Stimulated activated CD8-positive, alpha-beta memory T cell treated with anti-CD3 and anti-CD28 coated beads, Interleukin-12 subunit alpha, Interleukin-12 subunit beta, amount 100 ng/mL, for 4 hours (primary cell): ENCODE measurements around the gene ETNK2.

Source experiments
- DNase-seq: peaks from one replicate; pipeline ENCODE4 v3.0.0-alpha.2; 2020; ENCODE audit warnings: low read depth

ETNK2 gene, protein sequence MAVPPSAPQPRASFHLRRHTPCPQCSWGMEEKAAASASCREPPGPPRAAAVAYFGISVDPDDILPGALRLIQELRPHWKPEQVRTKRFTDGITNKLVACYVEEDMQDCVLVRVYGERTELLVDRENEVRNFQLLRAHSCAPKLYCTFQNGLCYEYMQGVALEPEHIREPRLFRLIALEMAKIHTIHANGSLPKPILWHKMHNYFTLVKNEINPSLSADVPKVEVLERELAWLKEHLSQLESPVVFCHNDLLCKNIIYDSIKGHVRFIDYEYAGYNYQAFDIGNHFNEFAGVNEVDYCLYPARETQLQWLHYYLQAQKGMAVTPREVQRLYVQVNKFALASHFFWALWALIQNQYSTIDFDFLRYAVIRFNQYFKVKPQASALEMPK

DNA sequence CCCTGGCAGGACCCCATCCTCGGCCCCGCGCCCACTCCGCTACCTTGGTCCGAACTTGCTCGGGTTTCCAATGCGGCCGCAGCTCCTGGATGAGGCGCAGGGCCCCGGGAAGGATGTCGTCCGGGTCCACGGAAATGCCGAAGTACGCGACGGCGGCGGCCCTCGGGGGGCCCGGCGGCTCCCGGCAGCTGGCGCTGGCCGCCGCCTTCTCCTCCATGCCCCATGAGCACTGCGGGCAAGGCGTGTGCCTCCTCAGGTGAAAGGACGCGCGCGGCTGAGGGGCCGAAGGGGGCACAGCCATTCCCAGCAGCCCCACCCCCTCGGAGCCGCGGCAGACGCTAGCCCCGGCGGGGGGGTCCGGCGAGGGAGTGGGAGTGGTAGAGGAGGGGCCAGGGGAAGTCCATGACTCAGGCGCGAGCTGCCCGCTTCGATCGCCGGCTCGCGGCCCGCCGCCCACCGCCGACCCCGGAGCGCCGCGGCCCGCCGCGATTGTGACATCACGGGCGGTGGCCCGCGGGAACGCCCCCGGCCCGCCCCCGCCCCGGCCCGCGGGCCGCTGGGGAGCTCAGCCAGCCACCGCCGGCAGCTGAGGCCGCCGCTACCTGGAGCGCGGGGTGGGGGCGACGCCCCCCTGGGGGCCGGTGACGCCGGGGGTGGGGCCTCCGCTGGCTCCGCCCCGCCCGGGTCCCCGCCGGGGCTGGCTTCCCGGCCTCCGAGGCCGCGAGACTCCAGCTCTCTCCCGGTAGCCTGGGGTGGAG is at the start of gene ETNK2:
TSS of gene ETNK2 (minus strand) at position 493 of the 758 bp plus-strand sequence. CDS start at position 301, 192 bp downstream.
- peak; percentile 55 for DNase-seq

DNA sequence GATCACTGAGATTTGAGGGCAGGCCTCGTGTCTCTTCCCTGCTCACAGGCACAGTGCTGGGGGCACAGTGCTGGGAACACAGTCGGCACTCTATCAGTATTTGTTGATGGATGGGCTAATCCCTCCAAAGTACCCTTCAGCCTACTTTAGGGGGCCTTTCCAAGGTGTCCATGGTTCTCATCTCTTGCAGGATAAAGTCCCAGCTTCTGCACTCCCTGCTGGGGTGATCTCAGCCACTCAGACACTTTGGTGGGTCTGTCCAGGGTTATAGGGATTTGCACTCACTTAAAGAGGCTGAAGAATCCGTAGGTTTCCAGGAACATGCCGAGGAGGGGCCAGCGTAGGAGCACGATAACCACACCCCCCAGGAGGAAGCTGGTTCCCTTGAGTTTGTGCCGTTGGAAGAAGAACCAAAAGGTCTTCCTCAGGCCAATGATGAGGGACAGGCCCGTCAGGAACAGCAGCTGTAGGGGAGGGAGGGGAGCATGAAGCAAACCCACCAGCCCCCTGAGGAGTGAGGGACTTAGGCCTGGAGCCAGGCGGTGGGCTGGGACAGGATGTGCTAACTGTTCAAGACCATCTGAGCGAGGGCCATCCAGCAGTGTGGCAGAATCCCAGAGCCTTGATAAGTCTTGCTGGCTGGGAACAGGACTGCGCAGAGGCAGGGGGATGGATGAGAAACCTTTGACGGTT is 49.6 kb upstream of the ETNK2 start:
- no peak for DNase-seq

DNA sequence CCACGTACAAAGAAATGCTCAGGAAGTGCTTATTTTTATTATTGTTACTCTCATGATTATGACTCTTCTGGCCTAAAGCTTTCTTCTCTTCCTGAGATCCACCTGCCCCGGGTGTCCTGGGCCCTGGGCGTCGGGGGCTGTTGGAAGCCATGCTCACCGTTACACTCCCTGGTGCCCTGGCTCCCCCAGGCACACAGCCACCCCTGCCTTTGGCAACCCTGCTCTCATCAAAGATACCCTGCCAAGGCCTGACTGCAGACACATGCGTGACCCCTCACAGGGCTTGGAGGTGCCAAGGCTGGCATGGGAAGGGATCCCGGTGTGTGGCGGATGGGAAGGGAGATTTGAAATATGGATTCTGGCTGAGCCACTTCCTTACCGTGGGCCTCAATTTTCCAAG is 47.7 kb upstream of the ETNK2 start:
- DNase-seq = no peak

DNA sequence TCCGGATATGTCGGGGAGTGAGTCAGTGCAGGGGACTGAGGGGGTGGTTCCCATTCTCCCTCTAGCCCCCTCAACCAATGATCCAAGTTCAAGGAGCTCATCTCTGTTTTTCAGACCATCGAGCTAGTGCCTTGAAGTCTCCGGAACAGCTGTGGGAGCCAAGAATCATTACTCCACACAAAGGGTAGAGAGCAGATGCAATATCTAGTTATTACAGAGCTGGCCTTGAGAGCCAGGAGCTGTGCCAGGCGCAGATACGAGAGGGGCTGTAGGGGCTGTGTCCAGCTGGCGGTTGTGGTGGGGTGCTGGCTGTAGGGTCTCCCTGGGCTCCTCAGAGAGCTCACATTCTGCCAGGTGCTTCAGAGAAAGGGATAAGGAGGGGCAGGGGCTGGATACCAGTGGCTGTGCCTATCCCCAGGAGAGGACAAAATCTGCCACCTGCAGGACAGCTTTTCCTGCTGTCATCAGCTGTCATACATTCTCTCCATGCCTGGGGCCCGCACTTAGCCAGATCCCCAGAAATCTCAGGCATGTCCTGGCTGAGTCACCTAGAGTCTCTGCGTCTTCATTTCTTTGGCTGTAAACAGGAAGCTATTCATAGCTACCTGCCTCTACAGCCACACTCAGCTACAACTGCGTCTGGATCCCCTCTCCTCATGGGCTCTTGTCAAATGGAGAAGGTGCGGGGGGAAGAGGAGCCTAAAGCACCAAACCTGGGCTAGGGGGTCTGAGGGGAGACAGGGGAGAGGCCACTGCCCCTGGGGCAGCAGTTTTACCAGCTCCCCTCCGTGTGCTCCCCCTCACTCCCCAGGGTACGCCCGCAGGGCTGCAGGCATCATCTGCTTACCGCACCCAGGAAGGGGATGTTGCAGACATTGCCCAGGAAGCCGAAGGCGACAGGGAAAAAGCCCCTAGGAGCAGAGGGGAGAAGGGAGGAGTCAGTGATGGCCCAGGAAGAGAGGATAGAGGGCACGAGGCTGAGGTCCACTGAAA is 46.8 kb upstream of the ETNK2 start:
- DNase-seq = no peak

DNA sequence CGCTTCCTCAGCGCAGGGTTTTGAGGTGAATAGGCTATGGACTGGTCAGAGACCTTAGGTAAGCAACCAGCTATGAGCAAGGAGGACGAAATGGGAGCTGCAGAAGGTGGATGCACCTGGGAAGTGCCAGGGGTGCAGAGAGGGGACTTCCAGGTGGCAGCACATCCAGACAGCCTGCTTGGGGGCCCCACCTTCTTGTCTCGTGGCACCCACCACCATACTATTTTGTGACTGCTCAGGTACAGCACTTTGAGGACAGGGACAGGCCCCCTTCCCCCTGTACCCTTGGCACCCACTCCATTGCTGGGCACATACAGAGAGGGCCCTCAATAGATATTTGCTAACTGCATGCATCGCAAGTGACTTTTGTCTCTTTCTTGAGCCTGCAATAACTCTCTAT is 45.2 kb upstream of the ETNK2 start:
- no peak for DNase-seq

DNA sequence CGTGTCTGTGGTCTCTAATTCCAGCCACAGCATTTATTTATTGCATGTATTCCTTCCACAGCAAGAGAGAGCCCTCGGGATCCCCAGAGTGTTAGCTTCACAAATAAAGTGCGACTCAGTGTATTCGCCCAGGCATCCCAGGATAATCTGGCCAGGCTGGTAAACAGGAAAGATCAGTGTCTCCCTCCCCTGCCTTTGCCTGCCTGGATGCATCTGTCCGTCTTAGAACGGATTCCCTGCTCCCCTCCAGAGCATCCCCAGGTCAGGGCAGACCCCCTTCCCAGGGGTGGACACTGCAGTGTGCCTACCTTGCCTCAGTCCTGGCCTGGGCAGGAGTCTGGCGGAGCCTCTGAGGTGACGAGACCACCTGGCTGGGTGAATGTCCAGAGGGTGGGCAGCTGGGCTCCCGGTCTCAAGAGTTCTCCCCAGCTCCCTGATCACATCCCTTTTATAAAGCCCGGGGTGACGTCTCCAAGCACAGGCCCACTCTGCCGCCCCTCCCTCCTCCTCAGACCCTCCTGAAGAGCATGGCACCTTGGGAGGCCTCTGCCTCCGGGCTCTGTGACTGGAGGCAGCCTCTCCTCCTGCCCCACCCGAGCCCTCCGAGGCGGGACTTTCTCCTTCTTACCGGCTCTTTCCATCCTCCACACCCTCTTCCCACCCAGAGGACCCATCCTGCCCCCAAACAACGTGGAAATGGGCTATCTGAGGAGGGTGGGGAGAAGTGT is 44.4 kb upstream of the ETNK2 start, which contains the start of gene KISS1:
TSS of gene KISS1 (minus strand) at position 424 of the 728 bp plus-strand sequence. CDS start 3,615 bp downstream, outside the sequence.
- no peak for DNase-seq

DNA sequence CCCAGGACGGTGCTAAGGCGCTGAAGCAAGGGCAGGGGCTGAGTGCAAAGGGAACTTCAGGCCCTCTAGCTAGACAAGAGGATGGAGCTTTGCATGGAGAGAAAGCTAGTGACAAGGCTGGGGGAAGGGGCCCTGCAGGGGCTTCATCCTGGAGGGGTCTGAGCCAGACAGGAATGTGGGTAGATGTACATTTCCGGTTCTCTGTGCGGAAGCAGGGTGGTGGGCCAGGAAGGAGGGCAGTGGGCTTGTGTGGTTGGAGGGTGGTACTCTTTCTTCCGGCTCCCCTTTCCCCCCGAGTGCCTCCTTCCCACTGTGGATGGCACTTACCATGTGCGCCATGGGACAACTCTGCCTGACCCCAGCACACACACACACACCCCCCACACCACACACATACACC is 42.9 kb upstream of the ETNK2 start:
- DNase-seq = no peak

DNA sequence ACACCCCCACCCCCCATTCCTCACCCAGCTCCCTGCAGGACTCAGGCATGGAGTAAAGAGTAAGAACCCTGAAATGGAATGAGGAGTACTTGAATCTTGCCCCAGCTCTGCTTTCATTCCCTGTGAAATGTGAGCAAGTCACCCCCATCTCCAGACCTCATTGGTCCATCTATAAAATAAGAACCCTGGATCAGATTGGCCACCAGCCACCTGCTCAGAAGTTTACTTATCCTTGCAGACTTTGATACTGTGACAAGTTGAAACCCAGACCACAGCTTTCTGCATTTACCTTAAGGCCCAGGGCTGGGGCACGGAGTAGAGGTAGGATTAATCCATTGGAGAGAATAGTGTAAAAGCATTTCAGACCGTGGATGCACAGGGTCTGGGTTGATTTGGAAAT is 42.2 kb upstream of the ETNK2 start:
- DNase-seq = no peak

DNA sequence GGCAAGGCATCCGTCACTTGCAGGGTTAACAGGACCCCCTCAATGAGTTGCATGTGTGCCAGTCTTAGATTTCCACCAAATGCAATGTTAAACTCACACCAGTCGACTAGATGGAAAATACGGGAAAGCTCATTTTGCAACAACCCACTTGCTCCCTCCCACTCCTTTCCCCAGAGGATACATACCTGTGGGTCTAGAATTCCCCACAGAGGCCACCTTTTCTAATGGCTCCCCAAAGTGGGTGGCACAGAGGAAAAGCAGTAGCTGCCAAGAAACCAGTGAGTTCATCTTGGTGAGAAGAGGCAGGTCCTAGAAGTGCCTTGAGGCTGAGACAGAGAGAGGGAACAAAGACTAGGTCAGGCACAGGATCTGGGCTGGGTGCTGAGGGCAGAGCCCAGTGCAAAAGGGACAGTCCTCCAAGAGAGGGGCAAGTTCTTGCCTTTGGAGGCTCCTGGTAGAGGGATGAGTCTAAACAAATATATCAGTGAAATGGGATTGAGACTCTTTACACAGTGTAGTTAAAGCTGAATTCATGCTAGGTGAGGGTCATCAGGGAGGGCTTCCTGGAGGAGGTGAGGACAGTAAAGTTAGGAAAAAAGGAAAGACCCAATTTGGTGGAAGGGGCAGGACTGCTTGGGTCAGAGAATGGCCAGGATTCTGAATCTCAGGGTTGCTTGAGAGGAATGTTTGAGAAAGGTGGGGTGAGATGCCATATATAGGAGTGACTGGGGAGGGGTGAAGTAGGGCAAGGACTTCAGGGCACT is 40.9 kb upstream of the ETNK2 start:
- no peak for DNase-seq

DNA sequence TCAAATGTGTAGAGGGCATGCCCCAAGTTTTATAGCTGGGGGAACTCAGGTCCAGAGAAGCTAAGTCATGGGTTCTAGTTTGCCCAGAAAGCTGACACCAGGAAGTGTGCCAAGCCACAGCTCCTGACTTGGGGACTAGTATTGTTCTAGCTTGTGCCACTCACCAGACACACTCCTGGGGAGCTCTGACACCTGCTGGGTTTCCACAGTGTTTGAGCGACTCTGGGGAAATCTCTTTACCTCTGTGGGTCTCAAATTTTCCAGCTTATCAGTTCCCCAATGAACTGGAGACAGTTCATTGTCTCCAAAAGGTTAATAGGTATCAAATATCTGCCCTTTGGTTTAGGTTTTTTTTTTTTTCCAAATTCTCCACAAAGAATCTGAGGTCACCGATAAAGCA is 40.2 kb upstream of the ETNK2 start:
- DNase-seq = no peak

DNA sequence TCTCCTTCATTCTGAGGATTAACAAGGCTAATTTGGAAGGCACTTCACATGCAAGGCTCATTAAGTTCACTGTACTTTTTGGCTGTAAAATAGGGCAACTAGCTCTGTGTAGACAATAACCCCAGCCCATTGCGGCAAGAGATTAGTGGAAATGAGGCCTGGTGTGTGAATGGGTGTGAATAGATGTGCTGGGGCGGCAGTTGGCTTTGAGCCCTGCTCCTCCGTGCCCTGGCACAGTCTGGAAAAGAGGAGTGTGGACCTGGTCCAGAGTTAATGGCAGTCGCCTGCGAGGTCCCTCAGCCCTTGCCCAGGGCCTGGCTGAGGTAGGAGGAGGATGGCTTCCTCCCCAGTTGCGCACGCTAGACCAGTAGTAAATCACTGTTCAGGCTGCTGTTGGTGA is 39.6 kb upstream of the ETNK2 start:
- no peak for DNase-seq

DNA sequence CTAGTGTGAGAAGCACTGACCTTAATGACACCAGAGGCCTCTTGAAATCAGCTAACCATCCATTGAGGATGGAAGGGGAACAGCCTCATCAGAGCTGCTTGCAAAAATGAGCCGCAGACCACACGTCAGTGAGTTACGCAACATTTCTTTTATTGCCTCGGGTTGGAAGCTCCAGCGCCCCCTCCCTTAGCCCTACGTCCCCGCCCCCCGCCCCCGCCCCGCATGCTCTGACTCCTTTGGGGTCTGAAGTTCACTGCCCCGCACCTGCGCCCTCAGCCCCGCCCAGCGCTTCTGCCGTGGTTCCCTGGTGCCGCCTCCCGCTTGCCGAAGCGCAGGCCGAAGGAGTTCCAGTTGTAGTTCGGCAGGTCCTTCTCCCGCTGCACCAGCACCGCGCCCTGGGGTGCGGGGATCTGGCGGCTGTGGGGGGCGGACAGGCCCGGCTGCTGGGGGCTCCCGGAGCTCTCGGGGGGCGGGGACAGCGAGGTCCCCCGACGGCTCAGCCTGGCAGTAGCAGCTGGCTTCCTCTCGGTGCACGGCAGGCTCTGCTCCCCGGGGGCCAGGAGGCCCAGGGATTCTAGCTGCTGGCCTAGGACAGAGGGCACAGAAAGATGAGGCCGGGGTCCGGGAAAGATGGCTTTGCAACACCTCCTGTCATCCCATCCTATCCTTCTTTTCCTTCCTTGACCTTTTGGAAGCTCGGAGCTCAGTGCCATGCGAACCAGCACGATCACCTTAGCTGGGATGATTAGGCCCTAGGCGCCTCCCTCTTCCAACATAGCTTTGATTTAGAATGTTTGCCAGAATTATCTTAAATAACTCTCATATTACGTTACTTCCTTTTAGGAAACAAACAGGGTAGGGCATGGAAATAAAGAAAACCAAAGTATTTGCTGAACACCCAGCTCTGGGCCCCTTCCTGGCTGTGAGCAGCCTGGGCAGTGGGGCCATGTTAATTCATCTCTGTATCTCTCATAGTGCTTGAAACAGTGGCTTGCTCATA is 38.7 kb upstream of the ETNK2 start:
- DNase-seq = peak; percentile 15

DNA sequence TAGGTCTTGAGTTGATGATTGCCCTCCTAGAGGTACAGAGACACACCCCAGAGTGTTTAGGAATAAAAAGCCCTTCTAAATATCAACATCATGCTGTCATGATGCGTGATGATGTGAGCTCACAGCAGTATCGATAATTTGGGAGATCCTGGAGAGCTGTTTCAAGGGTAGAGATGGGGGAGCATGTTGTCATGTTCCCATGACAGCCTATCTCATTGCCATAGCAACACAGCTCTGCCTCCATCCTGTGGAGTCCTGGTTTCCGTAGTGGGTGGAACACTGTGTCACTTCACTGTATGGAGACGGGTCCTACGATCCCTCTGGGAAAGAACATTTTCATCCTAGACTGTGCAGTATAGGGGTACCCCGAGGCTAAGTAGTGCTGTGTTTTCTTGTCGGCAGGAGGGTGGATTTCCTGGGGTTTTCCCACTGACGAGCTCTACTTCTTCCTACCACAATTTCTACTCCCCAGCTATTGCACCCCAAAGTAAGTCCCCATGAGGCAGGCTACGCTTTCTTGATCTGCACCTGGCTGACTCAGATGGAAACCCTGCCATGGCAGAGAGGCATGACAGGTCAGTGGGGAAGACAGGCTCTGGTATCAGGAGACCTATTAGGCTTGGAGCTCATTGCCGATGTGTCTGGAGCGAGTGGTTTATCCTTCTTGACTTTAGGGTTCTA is 37.3 kb upstream of the ETNK2 start:
- DNase-seq = no peak

DNA sequence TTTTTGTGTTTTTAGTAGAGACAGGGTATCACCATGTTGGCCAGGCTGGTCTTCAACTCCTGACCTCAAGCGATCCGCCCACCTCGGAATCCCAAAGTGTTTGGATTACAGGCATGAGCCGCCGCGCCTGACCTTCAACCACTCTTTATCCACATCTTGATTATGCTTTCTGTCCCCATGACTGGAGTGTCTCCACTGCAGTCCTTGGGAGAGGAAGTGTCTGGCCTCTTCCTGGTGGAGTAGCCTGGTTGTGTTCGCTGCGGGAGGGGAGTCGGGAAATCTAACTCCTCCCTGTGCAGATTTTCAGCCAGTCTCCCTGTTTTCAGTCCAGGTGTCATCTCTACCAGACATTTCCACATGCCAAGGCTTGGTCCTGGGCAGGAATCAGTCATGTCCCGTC is 34.8 kb upstream of the ETNK2 start:
- no peak for DNase-seq

DNA sequence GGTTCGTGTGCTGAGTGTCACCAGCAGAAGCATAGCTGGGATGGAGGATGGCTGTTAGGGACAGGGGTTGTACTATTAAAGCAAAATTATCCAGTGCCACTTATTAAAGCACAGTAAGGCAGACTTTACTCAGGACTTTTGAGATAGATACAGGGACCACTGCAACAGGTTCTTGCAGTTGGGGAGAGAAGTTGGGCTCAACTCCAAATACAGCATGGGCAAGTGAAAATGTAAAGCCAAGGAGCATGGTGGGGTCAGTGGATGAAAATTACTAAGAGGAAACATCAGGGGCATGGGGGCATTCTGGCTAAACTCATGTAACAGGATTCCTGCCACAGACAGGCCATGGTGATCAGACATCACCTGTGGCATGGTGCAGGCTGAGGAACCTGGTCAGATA is 29.3 kb upstream of the ETNK2 start:
- DNase-seq = no peak

DNA sequence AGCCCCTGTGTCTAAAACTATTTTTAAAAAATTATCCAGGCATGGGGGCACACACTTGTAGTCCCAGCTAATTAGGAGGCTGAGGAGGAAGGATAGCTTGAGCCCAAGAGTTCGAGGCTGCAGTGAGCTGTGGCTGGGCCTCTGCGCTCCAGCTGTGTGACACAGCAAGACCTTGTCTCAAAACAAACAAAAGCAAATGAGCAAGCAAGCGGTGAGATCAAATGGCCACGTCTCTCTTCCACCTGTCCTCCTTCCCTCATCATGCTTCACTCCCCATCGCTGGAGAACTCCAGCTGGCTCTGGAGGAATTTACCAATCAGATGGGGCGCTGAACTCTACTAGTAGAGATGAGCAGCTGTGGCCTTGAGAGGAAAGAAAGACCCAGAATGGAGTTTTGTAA is 28.3 kb upstream of the ETNK2 start:
- no peak for DNase-seq

DNA sequence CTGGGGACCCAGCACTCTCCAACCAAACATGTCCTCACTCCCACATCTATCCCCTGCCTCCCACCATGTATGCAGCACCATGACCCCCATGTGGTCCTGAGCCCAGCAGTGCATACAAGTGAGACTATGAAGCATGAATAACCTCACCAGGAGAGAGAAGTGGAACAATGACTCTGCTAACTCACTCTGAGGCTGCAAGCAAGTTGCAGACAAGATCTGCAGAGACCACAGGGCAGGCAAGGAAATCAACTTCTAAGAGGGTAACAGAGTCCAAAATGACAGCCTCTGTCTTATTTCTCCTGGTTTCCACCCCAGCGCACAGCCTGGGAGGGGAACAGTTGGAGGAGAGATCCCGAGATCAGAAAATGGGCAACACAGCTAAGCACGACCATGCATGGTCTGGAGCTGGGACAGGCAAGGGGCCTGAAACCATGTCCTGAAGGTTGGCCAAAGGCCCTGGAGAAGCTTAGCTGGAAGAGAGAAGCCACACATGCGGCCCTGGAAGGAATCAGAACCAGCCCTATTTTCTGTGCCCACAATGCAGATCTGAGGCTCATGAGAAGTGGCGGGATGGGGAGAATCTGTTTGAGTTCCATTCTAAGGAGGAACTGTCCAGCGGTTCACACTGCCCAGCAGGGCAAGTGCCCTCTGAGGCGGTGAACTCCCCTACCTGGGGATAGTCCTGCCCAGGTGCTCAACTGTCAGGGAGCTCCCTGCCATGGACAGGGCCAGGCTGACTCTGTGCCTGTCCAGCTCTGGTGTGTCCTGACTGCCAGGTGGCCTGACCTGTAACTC is 26.8 kb upstream of the ETNK2 start:
- DNase-seq = no peak
